ENCODE data around the gene SH3BP5L.
"Not testable (repeated sequence)": the region's sequence is repeated elsewhere in the genome, so short reads cannot be mapped to it uniquely, and the experiment has no call there.

The SH3BP5L gene

DNA sequence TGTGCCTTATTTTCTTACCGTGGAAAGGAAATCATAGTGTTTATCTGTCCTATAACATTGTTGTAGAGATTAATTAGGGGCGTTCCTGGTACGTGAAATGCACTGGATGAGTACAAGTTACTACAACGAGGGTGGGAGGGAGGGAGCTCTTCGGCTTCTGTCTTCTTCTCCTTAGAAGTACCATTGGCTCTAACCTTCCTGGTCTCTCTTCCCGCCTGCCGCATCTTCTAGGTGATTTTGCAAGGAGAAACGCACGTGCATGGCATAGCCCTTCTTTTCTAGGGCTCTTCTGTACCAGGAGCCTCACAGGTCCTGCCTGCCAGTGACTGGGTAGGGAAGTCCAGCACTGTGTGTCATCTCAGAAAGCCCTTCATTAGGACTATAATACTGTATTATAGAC lies 16.8 kb downstream of the SH3BP5L start:
- H3K4me3 ChIP-seq (ENCODE audit: low read depth, low read length), result no peak overlapping the region
- no peaks in the 10 kb centered on the region for H3K27me3 ChIP-seq (ENCODE audit: control insufficient read depth, insufficient read depth, low read length)
- H3K36me3 ChIP-seq (ENCODE audit: control insufficient read depth, insufficient read depth, low read length), result peaks cover 27% of the 10 kb centered on the region
- H3K4me1 ChIP-seq (ENCODE audit: control insufficient read depth, insufficient read depth, low read length), result no peaks in the 10 kb centered on the region
- peaks cover 17% of the 10 kb centered on the region for H3K9me3 ChIP-seq (ENCODE audit: control insufficient read depth, insufficient read depth, low read length)
- H3K27ac ChIP-seq (ENCODE audit: low read depth, low read length), result no peak overlapping the region
- no peak overlapping the region for H3K9ac ChIP-seq (ENCODE audit: low read depth, low read length)

DNA sequence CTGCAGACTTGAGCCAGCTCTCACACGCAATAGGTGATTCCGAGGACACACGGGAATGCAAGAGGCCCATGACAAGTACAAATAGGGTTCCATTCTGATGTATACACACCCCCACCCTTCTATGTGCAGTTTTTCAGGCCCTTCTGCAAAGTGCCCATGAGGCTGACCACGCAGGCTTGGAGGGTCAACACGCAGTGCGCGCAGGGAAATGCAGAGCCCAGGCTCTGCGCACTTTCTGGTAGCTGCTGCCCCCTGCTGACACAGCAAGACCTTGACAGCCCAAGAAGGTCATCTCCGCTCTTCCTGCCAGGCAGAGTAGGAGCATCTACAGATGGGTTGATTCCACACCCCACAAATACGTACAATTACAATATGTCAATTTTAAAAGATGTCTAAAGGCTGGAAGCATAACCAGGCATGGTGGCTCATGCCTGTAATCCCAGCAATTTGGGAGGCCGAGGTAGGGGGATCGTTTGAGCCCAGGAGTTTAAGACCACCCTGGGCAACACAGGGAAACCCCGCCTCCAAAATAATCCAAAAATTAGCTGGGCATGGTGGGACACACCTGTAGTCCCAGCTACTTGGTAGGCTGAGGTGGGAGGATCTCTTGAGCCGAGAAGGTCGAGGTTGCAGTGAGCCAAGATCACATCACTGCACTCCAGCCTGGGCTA lies 18.5 kb downstream of the SH3BP5L start:
- H3K27me3 ChIP-seq (ENCODE audit: control insufficient read depth, insufficient read depth, low read length), result no peaks in the 10 kb centered on the region
- peaks cover 11% of the 10 kb centered on the region; the same call in 1 of the 2 replicates for H3K36me3 ChIP-seq (ENCODE audit: control insufficient read depth, insufficient read depth, low read length)
- H3K4me1 ChIP-seq (ENCODE audit: control insufficient read depth, insufficient read depth, low read length), result no peaks in the 10 kb centered on the region
- no peak overlapping the region for H3K4me3 ChIP-seq (ENCODE audit: low read depth, low read length)
- peaks cover 29% of the 10 kb centered on the region for H3K9me3 ChIP-seq (ENCODE audit: control insufficient read depth, insufficient read depth, low read length)
- H3K9ac ChIP-seq (ENCODE audit: low read depth, low read length), result no peak overlapping the region
- no peak overlapping the region for H3K27ac ChIP-seq (ENCODE audit: low read depth, low read length)

DNA sequence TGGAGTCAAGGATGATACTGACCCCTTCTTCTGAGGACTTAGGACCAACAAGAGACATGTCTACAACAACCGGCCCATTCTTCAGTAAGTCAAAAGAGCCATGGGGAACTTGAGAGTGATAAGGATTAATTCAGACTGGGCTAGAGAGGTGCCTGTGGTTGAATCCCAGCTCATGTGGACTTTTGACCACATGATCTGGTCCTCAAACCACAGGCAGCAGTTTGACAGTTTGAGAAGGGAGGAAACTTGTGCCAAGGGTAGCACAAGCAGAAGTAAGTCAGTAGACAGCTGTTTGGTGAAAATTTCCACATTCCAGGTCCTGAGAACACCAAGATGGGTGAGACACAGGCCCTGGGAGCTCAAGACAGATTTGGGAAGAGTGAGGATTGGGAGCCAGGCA lies 19.8 kb downstream of the SH3BP5L start:
- no peaks in the 10 kb centered on the region for H3K4me1 ChIP-seq (ENCODE audit: control insufficient read depth, insufficient read depth, low read length)
- H3K4me3 ChIP-seq (ENCODE audit: low read depth, low read length), result no peak overlapping the region
- H3K9me3 ChIP-seq (ENCODE audit: control insufficient read depth, insufficient read depth, low read length), result peaks cover 42% of the 10 kb centered on the region
- no peak overlapping the region for H3K9ac ChIP-seq (ENCODE audit: low read depth, low read length)
- no peaks in the 10 kb centered on the region for H3K27me3 ChIP-seq (ENCODE audit: control insufficient read depth, insufficient read depth, low read length)
- H3K27ac ChIP-seq (ENCODE audit: low read depth, low read length), result no peak overlapping the region
- peaks cover 2% of the 10 kb centered on the region; the same call in 1 of the 2 replicates for H3K36me3 ChIP-seq (ENCODE audit: control insufficient read depth, insufficient read depth, low read length)

DNA sequence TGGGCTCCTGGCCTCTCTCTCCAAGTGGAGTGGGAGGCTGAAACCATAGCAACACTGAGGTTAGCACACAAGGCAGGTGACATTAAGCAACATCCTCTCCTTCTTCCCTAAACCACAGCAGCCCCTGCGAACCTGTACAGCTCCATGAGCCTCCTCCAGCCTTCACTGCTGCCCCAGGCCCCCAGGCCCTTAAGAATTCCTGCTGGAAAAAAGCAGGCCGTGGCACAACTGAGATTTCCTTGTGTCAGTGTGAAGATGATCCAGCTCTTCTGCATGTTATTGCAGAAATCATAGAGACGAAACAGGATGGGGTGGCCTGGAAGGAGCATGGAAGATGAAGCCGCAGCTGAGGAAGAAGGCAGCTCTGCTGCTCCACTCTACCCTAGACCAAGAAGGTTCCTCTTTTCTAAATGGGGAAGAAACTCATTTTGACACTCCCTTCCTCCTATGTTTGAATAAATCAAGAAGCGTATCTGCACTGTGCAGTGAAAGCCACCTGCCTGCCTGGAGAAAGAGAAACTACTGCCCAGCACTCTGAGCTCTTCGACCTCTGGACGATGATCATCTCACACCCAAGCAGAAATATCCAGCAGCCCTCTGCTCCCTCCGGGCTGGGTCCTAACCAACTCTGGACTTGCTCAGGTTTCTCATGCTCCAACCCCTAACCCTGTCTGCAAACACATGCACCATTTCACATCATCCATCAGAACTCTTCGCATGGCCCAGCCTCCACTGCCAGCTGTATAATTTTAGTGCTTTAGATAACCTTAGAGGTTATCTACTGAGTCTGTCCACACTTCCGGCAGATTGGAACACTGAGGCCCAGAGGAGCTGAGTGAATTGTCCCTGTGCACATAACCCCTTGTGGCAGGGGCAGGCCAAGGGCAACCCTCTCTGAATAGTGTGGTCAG lies 20.7 kb downstream of the SH3BP5L start:
- H3K4me3 ChIP-seq (ENCODE audit: low read depth, low read length), result no peak overlapping the region
- peaks cover 45% of the 10 kb centered on the region for H3K9me3 ChIP-seq (ENCODE audit: control insufficient read depth, insufficient read depth, low read length)
- no peaks in the 10 kb centered on the region for H3K4me1 ChIP-seq (ENCODE audit: control insufficient read depth, insufficient read depth, low read length)
- no peak overlapping the region for H3K27ac ChIP-seq (ENCODE audit: low read depth, low read length)
- H3K9ac ChIP-seq (ENCODE audit: low read depth, low read length), result no peak overlapping the region
- no peaks in the 10 kb centered on the region for H3K36me3 ChIP-seq (ENCODE audit: control insufficient read depth, insufficient read depth, low read length)
- no peaks in the 10 kb centered on the region for H3K27me3 ChIP-seq (ENCODE audit: control insufficient read depth, insufficient read depth, low read length)

DNA sequence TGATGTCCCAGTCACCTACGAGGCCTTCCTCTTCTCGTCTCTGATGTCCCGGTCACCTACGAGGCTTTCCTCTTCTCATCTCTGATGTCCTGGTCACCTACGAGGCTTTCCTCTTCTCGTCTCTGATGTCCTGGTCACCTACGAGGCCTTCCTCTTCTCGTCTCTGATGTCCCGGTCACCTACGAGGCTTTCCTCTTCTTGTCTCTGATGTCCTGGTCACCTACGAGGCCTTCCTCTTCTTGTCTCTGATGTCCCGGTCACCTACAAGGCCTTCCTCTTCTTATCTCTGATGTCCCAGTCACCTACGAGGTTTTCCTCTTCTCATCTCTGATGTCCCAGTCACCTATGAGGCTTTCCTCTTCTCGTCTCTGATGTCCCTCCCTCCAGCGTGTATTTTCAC lies 22.2 kb downstream of the SH3BP5L start:
- H3K27ac ChIP-seq (ENCODE audit: low read depth, low read length); H3K4me1 ChIP-seq (ENCODE audit: control insufficient read depth, insufficient read depth, low read length); H3K36me3 ChIP-seq (ENCODE audit: control insufficient read depth, insufficient read depth, low read length); H3K9ac ChIP-seq (ENCODE audit: low read depth, low read length); H3K27me3 ChIP-seq (ENCODE audit: control insufficient read depth, insufficient read depth, low read length): not testable (repeated sequence)
- Histone ChIP-seq H3K4me3 (ENCODE audit: low read depth, low read length) (peak overlapping the region; percentile 21; the same call in 1 of the 2 replicates), H3K9me3 (ENCODE audit: control insufficient read depth, insufficient read depth, low read length) (peaks cover 56% of the 10 kb centered on the region)

DNA sequence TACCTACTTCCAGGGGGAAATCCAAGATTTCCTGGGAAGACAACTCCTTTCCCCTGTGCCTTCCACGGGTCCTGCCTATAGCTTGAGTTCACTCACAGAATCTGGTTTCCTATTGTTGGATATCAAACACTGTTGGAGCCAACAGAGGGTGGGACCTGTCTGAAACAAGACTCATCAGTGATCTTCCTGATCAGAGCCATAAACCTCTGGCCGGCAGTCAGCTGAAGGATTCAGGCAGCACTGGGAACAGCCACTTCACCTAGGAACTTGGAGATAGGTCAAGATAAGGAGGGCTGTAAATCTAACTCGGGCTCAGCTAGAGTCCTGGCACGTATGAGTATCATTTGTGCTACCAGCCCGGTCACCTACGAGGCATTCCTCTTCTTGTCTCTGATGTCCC lies 23.3 kb downstream of the SH3BP5L start:
- H3K4me1 ChIP-seq (ENCODE audit: control insufficient read depth, insufficient read depth, low read length), result no peaks in the 10 kb centered on the region
- H3K9ac ChIP-seq (ENCODE audit: low read depth, low read length), result no peak overlapping the region
- H3K27ac ChIP-seq (ENCODE audit: low read depth, low read length), result no peak overlapping the region
- H3K27me3 ChIP-seq (ENCODE audit: control insufficient read depth, insufficient read depth, low read length), result no peaks in the 10 kb centered on the region
- H3K9me3 ChIP-seq (ENCODE audit: control insufficient read depth, insufficient read depth, low read length), result peaks cover 65% of the 10 kb centered on the region
- no peaks in the 10 kb centered on the region for H3K36me3 ChIP-seq (ENCODE audit: control insufficient read depth, insufficient read depth, low read length)
- no peak overlapping the region for H3K4me3 ChIP-seq (ENCODE audit: low read depth, low read length)

DNA sequence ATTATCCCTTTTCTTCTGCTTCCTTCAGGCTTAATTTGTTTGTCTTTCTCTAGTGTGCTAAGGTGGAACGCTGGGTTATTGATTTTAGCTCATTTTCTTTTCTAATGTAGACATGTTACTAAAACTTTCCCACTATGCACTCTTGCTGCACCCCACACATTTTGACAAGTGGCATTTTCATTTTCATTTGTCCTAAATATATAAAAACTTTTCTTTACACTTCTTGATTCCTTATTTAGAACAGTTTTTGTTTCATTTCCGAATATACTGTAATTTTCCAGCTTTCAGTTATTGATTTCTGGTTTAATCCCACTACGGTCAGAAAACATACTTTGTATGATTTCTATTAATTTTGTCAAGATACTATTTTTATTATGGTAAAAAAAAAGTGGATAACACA lies 25.3 kb downstream of the SH3BP5L start:
- Histone ChIP-seq H3K9me3 (ENCODE audit: control insufficient read depth, insufficient read depth, low read length) (peaks cover 65% of the 10 kb centered on the region), H3K9ac (ENCODE audit: low read depth, low read length) (no peak overlapping the region), H3K27ac (ENCODE audit: low read depth, low read length) (no peak overlapping the region), H3K4me3 (ENCODE audit: low read depth, low read length) (no peak overlapping the region), H3K4me1 (ENCODE audit: control insufficient read depth, insufficient read depth, low read length) (no peaks in the 10 kb centered on the region), H3K27me3 (ENCODE audit: control insufficient read depth, insufficient read depth, low read length) (no peaks in the 10 kb centered on the region), H3K36me3 (ENCODE audit: control insufficient read depth, insufficient read depth, low read length) (no peaks in the 10 kb centered on the region)

DNA sequence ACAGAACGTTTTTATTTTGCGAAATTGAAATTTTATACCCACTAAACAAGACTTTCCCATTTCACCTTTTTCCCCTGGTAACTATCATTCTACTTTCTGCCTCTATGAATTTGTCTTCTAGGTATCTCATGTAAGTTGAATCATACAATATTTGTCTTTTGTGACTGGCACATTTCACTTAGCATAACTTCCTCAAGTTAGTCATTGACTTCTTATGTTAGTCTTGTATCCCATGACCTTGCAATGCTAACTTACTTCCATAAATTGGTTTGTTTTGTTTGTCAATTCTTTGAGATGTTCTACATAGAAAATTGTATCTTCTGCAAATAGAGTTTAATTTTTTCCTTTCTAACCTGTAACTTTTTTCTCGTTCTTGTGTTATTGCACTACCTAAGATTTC lies 26.9 kb downstream of the SH3BP5L start:
- no peak overlapping the region for H3K27ac ChIP-seq (ENCODE audit: low read depth, low read length)
- H3K9me3 ChIP-seq (ENCODE audit: control insufficient read depth, insufficient read depth, low read length), result peaks cover 69% of the 10 kb centered on the region
- no peak overlapping the region for H3K4me3 ChIP-seq (ENCODE audit: low read depth, low read length)
- H3K9ac ChIP-seq (ENCODE audit: low read depth, low read length), result no peak overlapping the region
- H3K27me3 ChIP-seq (ENCODE audit: control insufficient read depth, insufficient read depth, low read length), result no peaks in the 10 kb centered on the region
- no peaks in the 10 kb centered on the region for H3K4me1 ChIP-seq (ENCODE audit: control insufficient read depth, insufficient read depth, low read length)
- H3K36me3 ChIP-seq (ENCODE audit: control insufficient read depth, insufficient read depth, low read length), result no peaks in the 10 kb centered on the region

DNA sequence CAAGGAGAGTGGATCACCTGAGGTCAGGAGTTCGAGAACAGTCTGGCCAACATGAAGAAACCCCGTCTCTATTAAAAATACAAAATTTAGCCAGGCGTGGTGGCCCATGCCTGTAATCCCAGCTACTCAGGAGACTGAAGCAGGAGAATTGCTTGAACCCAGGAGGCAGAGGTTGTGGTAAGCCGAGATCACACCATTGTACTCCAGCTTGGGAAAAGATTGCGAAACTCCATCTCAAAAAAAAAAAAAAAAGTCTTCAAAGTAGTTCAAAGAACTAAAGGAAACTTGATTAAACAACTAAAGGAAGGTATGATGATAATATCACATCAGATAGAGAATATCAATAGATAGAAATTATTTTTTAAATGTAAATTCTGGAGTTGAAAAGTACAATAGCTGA lies 31.1 kb downstream of the SH3BP5L start:
- not testable (repeated sequence) for H3K36me3 ChIP-seq (ENCODE audit: control insufficient read depth, insufficient read depth, low read length); H3K27ac ChIP-seq (ENCODE audit: low read depth, low read length); H3K27me3 ChIP-seq (ENCODE audit: control insufficient read depth, insufficient read depth, low read length); H3K4me1 ChIP-seq (ENCODE audit: control insufficient read depth, insufficient read depth, low read length); H3K9ac ChIP-seq (ENCODE audit: low read depth, low read length); H3K4me3 ChIP-seq (ENCODE audit: low read depth, low read length)
- peaks cover 71% of the 10 kb centered on the region for H3K9me3 ChIP-seq (ENCODE audit: control insufficient read depth, insufficient read depth, low read length)

DNA sequence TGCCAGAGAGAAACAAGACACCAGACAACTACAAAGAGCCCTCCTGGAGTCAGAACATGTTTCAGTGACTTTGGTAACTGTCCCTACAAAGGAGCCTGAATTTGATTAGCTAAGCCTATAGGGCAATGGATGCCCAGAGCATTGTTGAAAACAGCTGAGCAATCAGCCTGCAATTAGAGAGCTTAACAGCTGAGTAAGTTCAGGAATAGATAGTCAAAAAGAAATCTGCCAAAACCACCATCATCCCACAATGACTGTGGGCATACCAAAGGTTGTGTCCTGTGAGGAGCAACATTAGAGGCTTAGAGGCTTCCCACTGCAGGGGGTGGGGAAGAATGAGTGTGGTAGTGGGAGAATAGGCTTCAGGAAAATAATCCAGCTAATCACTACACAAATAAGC lies 32.1 kb downstream of the SH3BP5L start:
- Histone ChIP-seq H3K4me3 (ENCODE audit: low read depth, low read length) (no peak overlapping the region), H3K9ac (ENCODE audit: low read depth, low read length) (no peak overlapping the region), H3K9me3 (ENCODE audit: control insufficient read depth, insufficient read depth, low read length) (peaks cover 73% of the 10 kb centered on the region), H3K36me3 (ENCODE audit: control insufficient read depth, insufficient read depth, low read length) (no peaks in the 10 kb centered on the region), H3K27me3 (ENCODE audit: control insufficient read depth, insufficient read depth, low read length) (no peaks in the 10 kb centered on the region), H3K27ac (ENCODE audit: low read depth, low read length) (no peak overlapping the region), H3K4me1 (ENCODE audit: control insufficient read depth, insufficient read depth, low read length) (no peaks in the 10 kb centered on the region)

DNA sequence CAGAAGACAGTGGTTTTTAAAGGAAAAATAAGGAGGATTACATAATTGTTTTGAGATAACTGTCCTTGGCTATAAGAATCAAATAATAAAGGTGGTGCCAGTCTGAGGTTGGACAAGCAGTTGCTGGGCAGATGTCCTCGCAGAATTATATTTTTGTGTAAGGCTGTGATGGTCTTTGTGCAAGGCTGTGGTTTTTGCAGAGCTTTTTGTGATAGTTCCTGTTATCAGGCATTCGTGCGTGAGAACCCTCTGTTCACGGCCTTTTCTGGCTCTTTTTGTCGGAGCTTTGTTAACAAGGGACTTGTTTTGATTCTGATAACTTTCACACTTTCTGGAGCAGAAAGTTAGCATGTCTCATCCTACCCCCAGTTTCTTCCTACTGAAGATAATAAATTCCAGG lies 33.4 kb downstream of the SH3BP5L start:
- Histone ChIP-seq H3K27ac (ENCODE audit: low read depth, low read length) (no peak overlapping the region), H3K9me3 (ENCODE audit: control insufficient read depth, insufficient read depth, low read length) (peaks cover 73% of the 10 kb centered on the region), H3K4me1 (ENCODE audit: control insufficient read depth, insufficient read depth, low read length) (no peaks in the 10 kb centered on the region), H3K4me3 (ENCODE audit: low read depth, low read length) (no peak overlapping the region), H3K27me3 (ENCODE audit: control insufficient read depth, insufficient read depth, low read length) (no peaks in the 10 kb centered on the region), H3K9ac (ENCODE audit: low read depth, low read length) (no peak overlapping the region), H3K36me3 (ENCODE audit: control insufficient read depth, insufficient read depth, low read length) (no peaks in the 10 kb centered on the region)
